A673 (cell line): ENCODE data around the gene JAG1.
"Not testable (repeated sequence)": the region's sequence is repeated elsewhere in the genome, so short reads cannot be mapped to it uniquely, and the experiment has no call there.

Source experiments
- EZH2 ChIP-seq: fragments of 200-600 bp; sonication (generic); IDR thresholded peaks from 2 replicates; pipeline ENCODE4 v1.6.1; 2017; ENCODE audit warnings: borderline replicate concordance, low read depth, mild to moderate bottlenecking, mixed read lengths, antibody characterized with exemption, low read length; ENCODE audit not compliant: poor library complexity, severe bottlenecking
- TF ChIP-seq, protein P1 (sequence below): fragments of 300-800, 200-600 bp; sonication (generic); conservative IDR thresholded peaks from 2 replicates; pipeline ENCODE4 v1.5.1; 2017; ENCODE audit warnings: low read depth, mild to moderate bottlenecking, antibody characterized with exemption, low read length, moderate library complexity, mixed read lengths

GRCh38 chr20:10613426-10613825 lies 60.4 kb downstream of the JAG1 start:
- TF ChIP-seq, protein P1, sequence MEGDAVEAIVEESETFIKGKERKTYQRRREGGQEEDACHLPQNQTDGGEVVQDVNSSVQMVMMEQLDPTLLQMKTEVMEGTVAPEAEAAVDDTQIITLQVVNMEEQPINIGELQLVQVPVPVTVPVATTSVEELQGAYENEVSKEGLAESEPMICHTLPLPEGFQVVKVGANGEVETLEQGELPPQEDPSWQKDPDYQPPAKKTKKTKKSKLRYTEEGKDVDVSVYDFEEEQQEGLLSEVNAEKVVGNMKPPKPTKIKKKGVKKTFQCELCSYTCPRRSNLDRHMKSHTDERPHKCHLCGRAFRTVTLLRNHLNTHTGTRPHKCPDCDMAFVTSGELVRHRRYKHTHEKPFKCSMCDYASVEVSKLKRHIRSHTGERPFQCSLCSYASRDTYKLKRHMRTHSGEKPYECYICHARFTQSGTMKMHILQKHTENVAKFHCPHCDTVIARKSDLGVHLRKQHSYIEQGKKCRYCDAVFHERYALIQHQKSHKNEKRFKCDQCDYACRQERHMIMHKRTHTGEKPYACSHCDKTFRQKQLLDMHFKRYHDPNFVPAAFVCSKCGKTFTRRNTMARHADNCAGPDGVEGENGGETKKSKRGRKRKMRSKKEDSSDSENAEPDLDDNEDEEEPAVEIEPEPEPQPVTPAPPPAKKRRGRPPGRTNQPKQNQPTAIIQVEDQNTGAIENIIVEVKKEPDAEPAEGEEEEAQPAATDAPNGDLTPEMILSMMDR, result not testable (repeated sequence)
- not testable (repeated sequence) for TF ChIP-seq EZH2
